ENCODE results near the gene STMP1.
A peak's percentile ranks its signal among the peaks of the same experiment; 100 is the strongest.
"Not testable (repeated sequence)": the region's sequence is repeated elsewhere in the genome, so short reads cannot be mapped to it uniquely, and the experiment has no call there.

STMP1 gene

DNA sequence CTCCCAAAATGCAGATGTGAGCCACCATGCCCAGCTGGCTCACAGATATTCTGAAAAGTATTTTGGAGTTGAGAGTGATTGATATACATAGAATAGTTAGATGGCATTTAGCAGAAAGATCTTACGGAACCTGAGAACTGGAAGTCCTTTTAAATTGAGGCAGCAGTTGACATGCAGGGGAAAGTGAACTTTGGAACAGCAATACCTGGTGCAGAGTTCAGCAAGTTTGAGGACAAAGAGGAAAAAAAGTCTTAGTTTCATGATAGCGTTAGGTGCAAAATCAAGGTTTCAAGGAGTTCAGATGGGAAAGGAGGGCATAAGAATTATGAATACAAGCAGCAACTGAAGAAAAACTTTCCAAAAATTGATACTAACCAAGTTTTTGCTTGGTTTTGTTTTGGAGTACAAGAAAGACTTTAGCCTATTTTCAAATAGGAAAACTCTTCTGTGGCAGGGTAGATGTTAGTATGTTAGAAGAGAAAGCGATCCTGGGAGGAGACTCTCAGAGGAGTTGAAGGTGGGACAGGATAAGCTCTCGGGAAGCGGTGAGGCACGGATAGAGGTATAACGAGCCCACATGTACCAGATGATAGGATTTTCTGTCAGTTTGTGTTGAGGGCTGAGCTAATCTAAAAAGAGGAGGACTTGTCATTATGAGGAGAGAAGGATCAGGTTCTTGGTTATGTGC is 28.0 kb upstream of the STMP1 start:
- no peak for TF ChIP-seq ZFX (IDR thresholded peaks at IDR 0.05; ENCODE audit: borderline replicate concordance)
- TF ChIP-seq, protein P1, sequence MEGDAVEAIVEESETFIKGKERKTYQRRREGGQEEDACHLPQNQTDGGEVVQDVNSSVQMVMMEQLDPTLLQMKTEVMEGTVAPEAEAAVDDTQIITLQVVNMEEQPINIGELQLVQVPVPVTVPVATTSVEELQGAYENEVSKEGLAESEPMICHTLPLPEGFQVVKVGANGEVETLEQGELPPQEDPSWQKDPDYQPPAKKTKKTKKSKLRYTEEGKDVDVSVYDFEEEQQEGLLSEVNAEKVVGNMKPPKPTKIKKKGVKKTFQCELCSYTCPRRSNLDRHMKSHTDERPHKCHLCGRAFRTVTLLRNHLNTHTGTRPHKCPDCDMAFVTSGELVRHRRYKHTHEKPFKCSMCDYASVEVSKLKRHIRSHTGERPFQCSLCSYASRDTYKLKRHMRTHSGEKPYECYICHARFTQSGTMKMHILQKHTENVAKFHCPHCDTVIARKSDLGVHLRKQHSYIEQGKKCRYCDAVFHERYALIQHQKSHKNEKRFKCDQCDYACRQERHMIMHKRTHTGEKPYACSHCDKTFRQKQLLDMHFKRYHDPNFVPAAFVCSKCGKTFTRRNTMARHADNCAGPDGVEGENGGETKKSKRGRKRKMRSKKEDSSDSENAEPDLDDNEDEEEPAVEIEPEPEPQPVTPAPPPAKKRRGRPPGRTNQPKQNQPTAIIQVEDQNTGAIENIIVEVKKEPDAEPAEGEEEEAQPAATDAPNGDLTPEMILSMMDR (IDR thresholded peaks at IDR 0.05), result no peak
- H3K27ac ChIP-seq, result no peak overlapping the region

DNA sequence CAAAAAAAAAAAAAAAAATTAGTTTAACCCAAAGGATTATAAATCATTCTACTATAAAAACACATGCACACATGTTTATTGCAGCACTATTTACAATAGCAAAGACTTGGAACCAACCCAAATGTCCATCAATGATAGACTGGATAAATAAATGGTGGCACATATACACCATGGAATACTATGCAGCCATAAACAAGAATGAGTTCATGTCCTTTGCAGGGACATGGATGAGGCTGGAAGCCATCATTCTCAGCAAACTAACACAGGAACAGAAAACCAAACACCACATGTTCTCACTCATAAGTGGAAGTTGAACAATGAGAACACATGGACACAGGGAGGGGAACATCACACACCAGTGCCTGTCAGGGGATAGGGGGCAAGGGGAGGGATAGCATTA is 22.6 kb upstream of the STMP1 start:
- not testable (repeated sequence) for H3K27ac ChIP-seq

DNA sequence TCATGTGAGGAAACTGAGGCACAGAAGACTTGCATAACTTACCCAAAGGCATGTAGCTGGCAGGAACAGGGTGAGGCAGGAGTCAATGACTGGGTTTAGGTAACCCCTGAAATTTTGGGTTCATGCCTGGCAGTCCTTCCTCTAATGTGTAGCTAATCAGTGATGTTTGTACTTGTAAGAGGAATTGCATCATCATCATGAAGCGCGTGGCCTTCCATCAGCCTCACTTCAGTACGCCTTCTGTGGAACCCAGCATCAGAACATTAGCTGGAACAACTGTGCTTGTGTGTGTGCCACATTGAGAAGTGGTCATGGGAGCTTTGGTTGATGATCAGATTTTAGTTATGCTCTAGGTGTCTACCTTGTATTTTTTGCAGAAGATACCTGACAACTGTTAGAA is 18.2 kb upstream of the STMP1 start:
- no peak overlapping the region for H3K27ac ChIP-seq
- TF ChIP-seq, protein P1 (IDR thresholded peaks at IDR 0.05), result no peak

DNA sequence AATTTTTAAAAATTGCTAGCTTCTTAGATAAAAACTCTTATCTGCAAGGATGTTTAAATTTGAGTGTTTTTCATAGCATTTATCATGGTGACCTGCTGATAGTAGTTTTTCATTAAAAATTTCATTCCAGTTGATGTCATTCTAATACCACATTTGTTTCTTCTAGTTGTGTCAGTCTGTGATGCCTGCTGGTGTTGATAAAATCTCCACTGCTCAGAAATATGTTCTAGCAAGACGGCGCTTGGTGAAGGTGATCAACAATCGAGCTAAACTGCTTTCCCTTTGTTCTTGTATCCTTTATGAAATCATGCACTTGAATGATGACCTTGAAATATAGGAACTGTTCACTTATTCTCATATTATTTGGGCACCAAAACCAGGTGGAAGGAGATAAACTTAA is 17.6 kb upstream of the STMP1 start:
- no peak overlapping the region for H3K27ac ChIP-seq
- TF ChIP-seq, protein P1 (IDR thresholded peaks at IDR 0.05), result no peak
- TF ChIP-seq ZFX (IDR thresholded peaks at IDR 0.05; ENCODE audit: borderline replicate concordance), result no peak

DNA sequence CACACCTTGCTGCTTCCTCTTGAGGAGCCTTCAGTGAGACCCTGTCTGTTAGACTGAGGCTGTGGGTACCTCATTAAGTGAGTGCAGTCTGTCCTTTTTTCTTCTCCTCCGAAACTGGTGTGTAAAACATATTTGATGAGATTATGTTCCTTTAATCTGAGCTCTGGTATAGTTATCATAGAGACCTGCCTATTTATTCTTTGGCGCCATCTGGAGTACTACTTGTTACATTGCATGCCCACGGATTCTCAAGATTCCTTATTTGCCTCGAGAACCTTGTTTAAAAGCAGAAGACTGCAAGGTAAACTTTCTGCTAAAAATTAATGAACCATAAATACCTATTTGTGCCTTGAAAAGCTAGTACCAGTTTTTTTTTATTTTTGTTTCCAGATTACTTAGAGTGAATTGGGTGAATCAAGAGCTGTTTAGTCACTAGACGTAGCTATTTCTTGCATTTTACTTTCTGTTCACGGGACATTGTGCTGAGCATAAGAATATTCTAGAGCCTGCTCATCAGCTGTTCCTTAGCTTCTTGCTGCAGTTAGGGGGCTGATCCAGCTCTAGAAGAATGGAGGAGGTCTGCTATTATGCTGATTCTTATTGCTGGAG is 16.9 kb upstream of the STMP1 start:
- TF ChIP-seq, protein P1 (IDR thresholded peaks at IDR 0.05), result peak; percentile 89
- TF ChIP-seq ZFX (IDR thresholded peaks at IDR 0.05; ENCODE audit: borderline replicate concordance), result no peak
- no peak overlapping the region for H3K27ac ChIP-seq

DNA sequence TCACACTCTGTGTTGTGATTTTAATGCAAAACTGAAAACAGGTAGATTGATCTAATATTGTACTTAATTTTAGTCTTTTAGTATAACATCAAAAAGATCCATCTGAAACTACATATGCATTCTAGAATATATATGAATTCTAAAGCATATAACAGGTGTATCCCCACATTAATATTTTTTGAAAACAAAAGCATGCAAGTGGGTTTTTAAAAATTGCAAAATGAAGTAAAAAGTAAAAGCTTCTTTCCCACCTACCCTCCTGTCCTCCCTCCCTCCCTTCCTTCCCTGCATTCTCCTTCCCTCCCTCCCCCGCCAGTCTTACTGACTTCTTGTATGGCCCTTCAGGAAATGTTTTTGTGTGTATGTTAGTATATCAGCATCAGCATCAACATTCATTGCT is 14.6 kb upstream of the STMP1 start:
- no peak overlapping the region for H3K27ac ChIP-seq
- TF ChIP-seq, protein P1 (IDR thresholded peaks at IDR 0.05), result no peak
- no peak for TF ChIP-seq ZFX (IDR thresholded peaks at IDR 0.05; ENCODE audit: borderline replicate concordance)

DNA sequence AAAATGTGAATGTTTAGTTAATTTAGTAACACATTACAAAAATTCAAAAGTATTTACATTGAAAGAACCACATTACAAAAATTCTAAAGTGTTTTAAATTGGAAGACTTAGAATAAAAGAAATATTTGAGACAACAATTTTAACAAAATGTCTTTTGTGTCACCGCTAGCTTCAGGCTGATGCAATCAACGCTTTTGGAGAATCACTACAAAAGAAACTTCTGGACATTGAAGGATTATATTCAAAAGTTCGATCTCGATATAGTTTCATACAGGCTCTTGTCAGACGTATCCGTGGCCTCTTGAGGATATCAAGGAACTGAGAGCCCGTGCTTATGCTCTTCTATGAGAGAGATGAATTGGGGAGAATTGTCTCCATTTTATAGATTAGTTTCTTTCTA is 14.1 kb upstream of the STMP1 start:
- no peak overlapping the region for H3K27ac ChIP-seq
- no peak for TF ChIP-seq ZFX (IDR thresholded peaks at IDR 0.05; ENCODE audit: borderline replicate concordance)
- TF ChIP-seq, protein P1 (IDR thresholded peaks at IDR 0.05), result no peak
